H9 (cell line): ENCODE measurements around the gene SNX5. TPM values are rescaled to one million over a fixed set of nuclear protein-coding genes. Genes with fewer than 3 reads are reported as not detected.

ENCODE experiments used
- DNase-seq: peaks from one replicate; pipeline ENCODE4 v3.0.0-alpha.2; 2017
- H2AFZ ChIP-seq: one replicate; pipeline ENCODE4 v1.6.1; 2013; ENCODE audit warnings: mild to moderate bottlenecking, low read length, control low read depth, moderate library complexity
- H2AK5ac ChIP-seq: 2 replicates; pipeline ENCODE4 v1.6.1; 2013; ENCODE audit warnings: low read length, control low read depth, mixed read lengths; ENCODE audit not compliant: insufficient read length
- H2BK120ac ChIP-seq: one replicate; pipeline ENCODE4 v1.6.1; 2013; ENCODE audit warnings: low read depth, mild to moderate bottlenecking, low read length, control low read depth, inconsistent platforms; ENCODE audit not compliant: poor library complexity, severe bottlenecking
- H2BK12ac ChIP-seq: 2 replicates; pipeline ENCODE4 v1.6.1; 2013; ENCODE audit warnings: low read length, control low read depth, mixed read lengths, low read depth; ENCODE audit not compliant: insufficient read length
- H2BK15ac ChIP-seq: 2 replicates; pipeline ENCODE4 v1.6.1; 2013; ENCODE audit warnings: low read depth, low read length, control low read depth
- H2BK20ac ChIP-seq: one replicate; pipeline ENCODE4 v1.6.1; 2013; ENCODE audit warnings: low read depth, mild to moderate bottlenecking, low read length, control low read depth, inconsistent platforms; ENCODE audit not compliant: poor library complexity, severe bottlenecking
- H2BK5ac ChIP-seq: 2 replicates; pipeline ENCODE4 v1.6.1; 2013; ENCODE audit warnings: low read length, control low read depth, mixed read lengths; ENCODE audit not compliant: insufficient read length
- H3K14ac ChIP-seq: 2 replicates; pipeline ENCODE4 v1.6.1; 2013; ENCODE audit warnings: low read length, control low read depth; ENCODE audit not compliant: insufficient read depth
- H3K18ac ChIP-seq: 2 replicates; pipeline ENCODE4 v1.6.1; 2013; ENCODE audit warnings: low read depth, mild to moderate bottlenecking, mixed read lengths, low read length, control low read depth; ENCODE audit not compliant: insufficient read length
- H3K23ac ChIP-seq: 2 replicates; pipeline ENCODE4 v1.6.1; 2013; ENCODE audit warnings: low read length, control low read depth, mixed read lengths, low read depth; ENCODE audit not compliant: insufficient read length
- H3K23me2 ChIP-seq: 2 replicates; pipeline ENCODE4 v1.6.1; 2013; ENCODE audit warnings: low read depth, mild to moderate bottlenecking, mixed read lengths, low read length, control low read depth; ENCODE audit not compliant: insufficient read length, poor library complexity, severe bottlenecking
- H3K27ac ChIP-seq: 2 replicates; pipeline ENCODE4 v1.5.1; 2013; ENCODE audit warnings: low read length, control low read depth, mixed read lengths, low read depth; ENCODE audit not compliant: insufficient read length
- H3K27me3 ChIP-seq: 2 replicates; pipeline ENCODE4 v1.6.1; 2013; ENCODE audit warnings: low read length, control low read depth, inconsistent platforms; ENCODE audit not compliant: insufficient read depth
- H3K4ac ChIP-seq: 2 replicates; pipeline ENCODE4 v1.6.1; 2013; ENCODE audit warnings: low read depth, mild to moderate bottlenecking, control low read depth, inconsistent platforms, low read length, moderate library complexity
- H3K4me1 ChIP-seq: 2 replicates; pipeline ENCODE4 v1.6.1; 2013; ENCODE audit warnings: low read length, control low read depth, inconsistent platforms; ENCODE audit not compliant: insufficient read depth
- H3K4me2 ChIP-seq: 2 replicates; pipeline ENCODE4 v1.6.1; 2013; ENCODE audit warnings: low read length, control low read depth, mixed read lengths; ENCODE audit not compliant: insufficient read length, insufficient read depth
- H3K56ac ChIP-seq: 2 replicates; pipeline ENCODE4 v1.6.1; 2013; ENCODE audit warnings: low read depth, mild to moderate bottlenecking, mixed read lengths, low read length, control low read depth; ENCODE audit not compliant: insufficient read length
- H3K79me1 ChIP-seq: 2 replicates; pipeline ENCODE4 v1.6.1; 2013; ENCODE audit warnings: low read depth, mild to moderate bottlenecking, moderate library complexity, low read length, control low read depth, inconsistent platforms; ENCODE audit not compliant: insufficient read depth, poor library complexity, severe bottlenecking
- H3K79me2 ChIP-seq: 2 replicates; pipeline ENCODE4 v1.6.1; 2013; ENCODE audit warnings: low read length, control low read depth, inconsistent platforms; ENCODE audit not compliant: insufficient read depth
- H3K9ac ChIP-seq: 2 replicates; pipeline ENCODE4 v1.6.1; 2013; ENCODE audit warnings: low read length, control low read depth, mixed read lengths; ENCODE audit not compliant: insufficient read length; ENCODE audit errors: extremely low read depth
- H3K9me3 ChIP-seq: one replicate; pipeline ENCODE4 v1.6.1; 2013; ENCODE audit warnings: low read depth, low read length, inconsistent platforms; ENCODE audit not compliant: control insufficient read depth
- H3T11ph ChIP-seq: one replicate; pipeline ENCODE4 v1.6.1; 2013; ENCODE audit warnings: mild to moderate bottlenecking, low read length, control low read depth, inconsistent platforms
- H4K20me1 ChIP-seq: one replicate; pipeline ENCODE4 v1.6.1; 2013; ENCODE audit not compliant: control insufficient read depth, insufficient read length, insufficient read depth
- H4K5ac ChIP-seq: 2 replicates; pipeline ENCODE4 v1.6.1; 2013; ENCODE audit warnings: low read depth, mild to moderate bottlenecking, mixed read lengths, low read length, control low read depth; ENCODE audit not compliant: insufficient read length
- H4K8ac ChIP-seq: replicated peaks from 2 replicates; pipeline ENCODE4 v1.6.1; 2013; ENCODE audit warnings: low read length, control low read depth, mixed read lengths, low read depth; ENCODE audit not compliant: insufficient read length
- H4K91ac ChIP-seq: 2 replicates; pipeline ENCODE4 v1.6.1; 2013; ENCODE audit warnings: low read depth, mild to moderate bottlenecking, moderate library complexity, mixed read lengths, low read length, control low read depth; ENCODE audit not compliant: insufficient read length
- H3K27ac Mint-ChIP-seq, 3 experiments: 2 replicates in 2 of 3; 3 replicates in 1 of 3; pipeline ENCODE4 v1.8.0; 2020 to 2021; ENCODE audit warnings: mixed read lengths in 3 of 3, mild to moderate bottlenecking in 1 of 3, moderate library complexity in 1 of 3
- H3K27me3 Mint-ChIP-seq: 2 replicates; pipeline ENCODE4 v1.8.0; 2021; ENCODE audit warnings: low read depth, mild to moderate bottlenecking, moderate library complexity, mixed read lengths
- H3K36me3 Mint-ChIP-seq, 3 experiments: 2 replicates in 2 of 3; 3 replicates in 1 of 3; pipeline ENCODE4 v1.8.0; 2020 to 2021; ENCODE audit warnings: low read depth in 3 of 3, mixed read lengths in 3 of 3; ENCODE audit not compliant: insufficient read depth in 1 of 3
- H3K4me1 Mint-ChIP-seq, 2 experiments: 2 replicates each; pipeline ENCODE4 v1.8.0; 2020; ENCODE audit warnings: mixed read lengths in 2 of 2
- H3K4me3 Mint-ChIP-seq, 2 experiments: 2 replicates in 1 of 2; 3 replicates in 1 of 2; pipeline ENCODE4 v1.8.0; 2020 to 2021; ENCODE audit warnings: mild to moderate bottlenecking in 2 of 2, mixed read lengths in 2 of 2, moderate library complexity in 1 of 2
- H3K9me3 Mint-ChIP-seq, 2 experiments: 2 replicates in 1 of 2; 3 replicates in 1 of 2; pipeline ENCODE4 v1.8.0; 2020; ENCODE audit warnings: mild to moderate bottlenecking in 2 of 2, mixed read lengths in 2 of 2, moderate library complexity in 1 of 2
- CTCF ChIP-seq: fragments of 200-600 bp; sonication (generic); conservative IDR thresholded peaks from 3 replicates; pipeline ENCODE4 v1.8.0; 2021; ENCODE audit warnings: antibody characterized with exemption, mild to moderate bottlenecking
- WGBS: extraction: QIAGEN DNeasy Blood & Tissue Kit; methylation state at CpG from one replicate; pipeline ENCODE4 v1.1.7; 2013; ENCODE audit warnings: missing lambda C conversion rate, low lambda C conversion rate, mixed read lengths; ENCODE audit not compliant: insufficient read length; ENCODE audit errors: extremely low coverage; 5-methylcytosine and 5-hydroxymethylcytosine counted together
- total RNA-seq: library from RNA; stranded (reverse); gene quantifications from 2 replicates; pipeline ENCODE4 v1.2.1, GENCODE V29; 2021

SNX5 gene
- total RNA-seq, 1 experiment from 2014 or later = 194 TPM

GRCh38 chr20:17916433-17916891, 52.1 kb downstream of the SNX5 start:
- Histone ChIP-seq H3K27me3 (no peaks in the 10 kb centered on the region), H4K20me1 (no peaks in the 10 kb centered on the region), H3K14ac (no peak overlapping the region), H3K79me1 (no peaks in the 10 kb centered on the region), H3T11ph (no peak overlapping the region), H2BK20ac (no peak overlapping the region), H2AFZ (no peak overlapping the region), H3K79me2 (no peaks in the 10 kb centered on the region), H3K56ac (no peak overlapping the region), H2BK15ac (no peak overlapping the region), H2BK5ac (no peak overlapping the region), H3K23me2 (no peaks in the 10 kb centered on the region), H3K9me3 (no peaks in the 10 kb centered on the region), H4K5ac (no peak overlapping the region), H3K4me1 (no peaks in the 10 kb centered on the region), H4K91ac (no peak overlapping the region), H2BK12ac (no peak overlapping the region), H3K4ac (no peak overlapping the region), H3K23ac (no peak overlapping the region), H3K4me2 (no peak overlapping the region), H3K27ac (no peak overlapping the region), H4K8ac (no peak overlapping the region), H3K9ac (no peak overlapping the region), H3K18ac (no peak overlapping the region), H2BK120ac (no peak overlapping the region), H2AK5ac (no peak overlapping the region)
- Mint-ChIP-seq H3K27ac (peak overlapping the region in 1 of 3 experiments; percentile 21; a peak in 1 of 7 replicates), H3K9me3 (no peaks in the 10 kb centered on the region), H3K36me3 (no peaks in the 10 kb centered on the region), H3K27me3 (no peaks in the 10 kb centered on the region; the same call in 1 of the 2 replicates), H3K4me1 (no peaks in the 10 kb centered on the region), H3K4me3 (no peak overlapping the region)
- WGBS = no CpG with 5 or more reads among the region's 3 CpGs
- no peak for DNase-seq
- no peak for TF ChIP-seq CTCF
